K562 (cell line): ENCODE data around the gene MMP17. TPM values are rescaled to one million over a fixed set of nuclear protein-coding genes. Genes with fewer than 3 reads are reported as not detected.

Experiments
- CREB1 ChIP-seq, 2 experiments: sonication (generic) in 1 of 2; formaldehyde crosslinking in 1 of 2; IDR thresholded peaks; 2 replicates each; pipeline versions ENCODE4 v1.6.1 to v1.8.0; 2012 to 2022; ENCODE audit warnings: inconsistent platforms in 1 of 2, mild to moderate bottlenecking in 1 of 2, missing genetic modification reagents in 1 of 2, moderate library complexity in 1 of 2
- EGR1 ChIP-seq: fragments of 450-650 bp; conservative IDR thresholded peaks from 2 replicates; pipeline ENCODE4 v1.6.1; 2017; ENCODE audit warnings: mild to moderate bottlenecking
- ESRRA ChIP-seq: fragments of 450-650 bp; IDR thresholded peaks from 2 replicates; pipeline ENCODE4 v1.6.1; 2014; ENCODE audit warnings: low read depth, mild to moderate bottlenecking, moderate library complexity, borderline replicate concordance
- EWSR1 ChIP-seq: fragments of 450-650 bp; IDR thresholded peaks from 2 replicates; pipeline ENCODE4 v1.6.1; 2018; ENCODE audit warnings: borderline replicate concordance, mild to moderate bottlenecking, low read depth, moderate library complexity; ENCODE audit not compliant: partially characterized antibody
- HBP1 ChIP-seq: fragments of 450-650 bp; formaldehyde crosslinking; IDR thresholded peaks from 2 replicates; pipeline ENCODE4 v1.4.0; 2022; ENCODE audit warnings: missing genetic modification characterization
- JUNB ChIP-seq: fragments of 450-650 bp; formaldehyde crosslinking; conservative IDR thresholded peaks from 2 replicates; pipeline ENCODE4 v1.4.0; 2020; ENCODE audit warnings: mild to moderate bottlenecking
- MEIS2 ChIP-seq: fragments of 450-650 bp; IDR thresholded peaks from 2 replicates; pipeline ENCODE4 v1.6.1; 2014; ENCODE audit warnings: mild to moderate bottlenecking; ENCODE audit not compliant: partially characterized antibody
- MLLT1 ChIP-seq, 2 experiments: fragments of 450-650 bp; IDR thresholded peaks; 2 replicates each; pipeline ENCODE4 v1.6.1; 2016
- RERE ChIP-seq: sonication (generic); formaldehyde crosslinking; IDR thresholded peaks from 2 replicates; pipeline ENCODE4 v1.8.0; 2023; ENCODE audit warnings: missing genetic modification reagents, mild to moderate bottlenecking, borderline replicate concordance
- TCF7 ChIP-seq: sonication (generic); IDR thresholded peaks from 2 replicates; pipeline ENCODE4 v1.6.1; 2016; ENCODE audit warnings: antibody characterized with exemption, borderline replicate concordance
- TRIM25 ChIP-seq: fragments of 450-650 bp; IDR thresholded peaks from 2 replicates; pipeline ENCODE4 v1.7.0; 2016; ENCODE audit warnings: borderline replicate concordance
- WHSC1 ChIP-seq: IDR thresholded peaks from one replicate; pipeline ENCODE4 v1.6.1; 2012; ENCODE audit warnings: low read length, control low read depth, inconsistent platforms
- ZFX ChIP-seq: sonication (generic); formaldehyde crosslinking; IDR thresholded peaks from 2 replicates; pipeline ENCODE4 v1.8.0; 2022; ENCODE audit warnings: mild to moderate bottlenecking, missing genetic modification reagents, moderate library complexity
- ZNF217 ChIP-seq: sonication (generic); formaldehyde crosslinking; IDR thresholded peaks from 2 replicates; pipeline ENCODE4 v1.8.0; 2022; ENCODE audit warnings: mild to moderate bottlenecking, missing genetic modification reagents
- ZNF830 ChIP-seq: fragments of 250-450 bp; sonication (Bioruptor Pico); IDR thresholded peaks from 2 replicates; pipeline ENCODE4 v1.5.0; 2021; ENCODE audit warnings: mild to moderate bottlenecking
- polyA plus RNA-seq, 8 experiments: library from polyadenylated mRNA; depleted of rRNA in 4 of 8; stranded (reverse) in 5 of 8; unstranded in 3 of 8; fragments of >200 nt; fragmentation: Nextera tagmentation in 2 of 8; fragmentation: Illumina TruSeq in 1 of 8; extraction: Ambion mirVana in 2 of 8; extraction: Trizol in 1 of 8; gene quantifications; 2 replicates each; pipeline versions ENCODE4 v1.2.1 to v1.2.3, GENCODE V29; 2011 to 2014; ENCODE audit warnings: inconsistent platforms in 1 of 8, missing spikeins in 1 of 8
- total RNA-seq, 7 experiments: library from RNA; depleted of rRNA in 6 of 7; stranded (reverse); fragments of >200 nt in 6 of 7; fragmentation: Illumina TruSeq in 2 of 7; extraction: Trizol in 2 of 7; gene quantifications; 2 replicates each; pipeline versions ENCODE4 v1.2.1 to v1.2.3, GENCODE V29; 2011 to 2021; ENCODE audit warnings: low replicate concordance in 1 of 7

Gene MMP17
- total and polyA plus RNA-seq, 9 of the 15 experiments (the other 6 are each of a cell fraction or from before 2014, with no cell fraction given): 1.1 to 21.2 (median 17.1) TPM; not detected in 2

GRCh38 chr12:131862994-131863710 lies 35.0 kb downstream of the MMP17 start (continued):
- TF ChIP-seq TRIM25 (no peak), EWSR1 (no peak), RERE (CRISPR knock-in tag) (no peak), HBP1 (CRISPR knock-in tag) (no peak), WHSC1 (no peak), MLLT1 (IDR thresholded peaks at IDR 0.05) (0 out of 4 replicates have a peak, but pooled peaks of 1 of the 2 experiments have one; percentile 26), TCF7 (no peak), CREB1 (IDR thresholded peaks at IDR 0.05) (no peak), CREB1 (CRISPR knock-in tag; IDR thresholded peaks at IDR 0.05) (no peak), JUNB (CRISPR knock-in tag) (no peak), ESRRA (no peak), EGR1 (peak; percentile 51), ZFX (CRISPR knock-in tag) (no peak), ZNF217 (CRISPR knock-in tag) (no peak), ZNF830 (CRISPR knock-in tag) (no peak), MEIS2 (no peak)
